HEK293 (cell line): ENCODE results near the gene DOCK1.

Source experiments
- BCL11B ChIP-seq: fragments of 450-650 bp; formaldehyde crosslinking; IDR thresholded peaks from 2 replicates; pipeline ENCODE4 v1.5.1; 2016; ENCODE audit warnings: low read depth, missing biosample characterization, missing genetic modification characterization
- MYNN ChIP-seq: fragments of 450-650 bp; formaldehyde crosslinking; IDR thresholded peaks from 2 replicates; pipeline ENCODE4 v1.5.1; 2016; ENCODE audit warnings: missing biosample characterization, missing genetic modification characterization, borderline replicate concordance
- ZNF660 ChIP-seq: fragments of 450-650 bp; IDR thresholded peaks from 2 replicates; pipeline ENCODE4 v1.5.1; 2018; ENCODE audit warnings: missing biosample characterization, mild to moderate bottlenecking, missing genetic modification characterization
- ZNF768 ChIP-seq: fragments of 450-650 bp; formaldehyde crosslinking; IDR thresholded peaks from 2 replicates; pipeline ENCODE4 v1.5.1; 2018; ENCODE audit warnings: missing biosample characterization, mild to moderate bottlenecking, missing genetic modification characterization

DNA sequence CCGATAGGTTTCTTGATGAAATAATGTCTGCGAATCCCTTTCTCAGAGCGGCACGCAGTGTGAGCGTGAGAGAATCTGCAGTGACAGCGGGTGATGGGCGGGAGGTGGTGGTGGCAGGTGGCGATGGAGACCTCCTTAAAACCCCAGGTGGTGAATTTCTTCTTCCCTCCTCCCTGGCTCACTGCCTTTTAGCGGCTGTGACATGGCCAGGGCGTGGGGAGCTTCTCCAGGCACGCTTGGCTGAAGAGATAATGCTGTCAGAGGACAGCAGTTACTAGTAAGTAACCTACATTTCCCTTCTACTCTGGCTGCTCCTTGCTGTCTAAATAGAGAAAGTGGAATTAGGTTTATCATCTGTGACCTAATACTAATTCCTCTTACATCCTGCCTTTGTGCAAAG lies 432.6 kb downstream of the DOCK1 start:
- TF ChIP-seq ZNF768 (tag by site-specific recombination) (no peak), MYNN (tag by site-specific recombination) (no peak), BCL11B (tag by site-specific recombination) (no peak), ZNF660 (no peak)
